ENCODE measurements around the gene ENDOV.

Gene ENDOV

GRCh38 chr17:80470603-80471002 lies 55.6 kb downstream of the ENDOV start:
- DNase-seq = no peak

- peak; percentile 48 to 57 for DNase-seq
Observed at GRCh38 chr17:80471922-80472321, 57.0 kb downstream of the ENDOV start.

- DNase-seq = no peak
Observed at GRCh38 chr17:80472996-80473395, 58.0 kb downstream of the ENDOV start.

GRCh38 chr17:80473701-80474100 lies 58.7 kb downstream of the ENDOV start:
- no peak for DNase-seq

GRCh38 chr17:80474231-80474960 lies 59.4 kb downstream of the ENDOV start:
- DNase-seq = peak in 1 of 2 donors; percentile 33

GRCh38 chr17:80474961-80475909 lies 60.3 kb downstream of the ENDOV start:
- DNase-seq = no peak

- DNase-seq = no peak
Observed at GRCh38 chr17:80475910-80476876, 61.2 kb downstream of the ENDOV start, which contains the start of gene NPTX1. Gene NPTX1 (minus strand): TSS chr17:80476607. CDS start chr17:80476446, 161 bp downstream.

- DNase-seq = no peak
Observed at GRCh38 chr17:80476877-80477646, 62.1 kb downstream of the ENDOV start.

GRCh38 chr17:80477647-80478478 lies 62.9 kb downstream of the ENDOV start:
- peak in 1 of 2 donors; percentile 16 for DNase-seq

GRCh38 chr17:80478487-80479245 lies 63.7 kb downstream of the ENDOV start:
- no peak for DNase-seq

- no peak for DNase-seq
Observed at GRCh38 chr17:80479246-80479566, 64.2 kb downstream of the ENDOV start.

- no peak for DNase-seq
Observed at GRCh38 chr17:80480248-80480647, 65.3 kb downstream of the ENDOV start.

- no peak for DNase-seq
Observed at GRCh38 chr17:80481284-80482057, 66.5 kb downstream of the ENDOV start.

- no peak for DNase-seq
Observed at GRCh38 chr17:80482058-80482318, 67.0 kb downstream of the ENDOV start.

- DNase-seq = no peak
Observed at GRCh38 chr17:80482555-80483308, 67.8 kb downstream of the ENDOV start.

GRCh38 chr17:80485846-80486245 lies 70.9 kb downstream of the ENDOV start:
- DNase-seq = peak in 1 of 2 donors; percentile 44

- no peak for DNase-seq
Observed at GRCh38 chr17:80486692-80487091, 71.7 kb downstream of the ENDOV start.

- no peak for DNase-seq
Observed at GRCh38 chr17:80487511-80487910, 72.5 kb downstream of the ENDOV start.
